T47D (cell line): ENCODE measurements around the gene STN1.
A peak's percentile ranks its signal among the peaks of the same experiment; 100 is the strongest.

ENCODE experiments used
- DNase-seq, 2 experiments: peaks; one replicate each; pipeline versions ENCODE4 v3.0.0 to v3.0.0-alpha.2; 2011 to 2012; ENCODE audit warnings: low read depth in 1 of 2, low spot score in 1 of 2
- JUND ChIP-seq: IDR thresholded peaks from 2 replicates; pipeline ENCODE4 v1.6.1; 2012; ENCODE audit warnings: low read depth
- in situ Hi-C: cut with HindIII; loops from 2 replicates; pipeline ENCODE4 v1.10.0; 2016; ENCODE audit warnings: low sequenced_read_pairs, low pct_unique_long_range_greater_than_20kb

The STN1 gene

DNA sequence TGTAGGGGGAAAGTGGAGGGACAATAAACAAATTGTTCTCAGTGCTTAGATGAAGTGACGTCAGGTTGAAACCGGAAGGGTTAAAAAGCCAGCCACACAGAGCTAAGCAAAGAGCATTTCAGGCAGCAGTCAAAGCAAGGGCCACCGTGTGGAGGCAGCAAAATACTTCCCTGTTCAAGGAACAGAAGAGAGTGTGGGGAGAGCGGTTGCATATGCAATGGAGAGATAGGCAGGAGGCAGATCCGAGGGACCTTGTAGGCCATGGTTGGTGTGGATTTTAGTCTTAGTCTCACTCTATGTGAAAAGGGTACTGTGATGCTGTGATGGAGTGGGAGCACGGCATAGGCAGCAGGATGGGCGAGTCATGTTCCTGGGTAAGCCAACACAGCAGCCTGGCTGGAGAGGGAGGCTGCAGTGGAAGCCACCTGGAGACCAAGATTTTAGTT, 3.8 kb upstream of the STN1 start:
- in situ Hi-C loops: no loop called here
- TF ChIP-seq JUND: no peak

DNA sequence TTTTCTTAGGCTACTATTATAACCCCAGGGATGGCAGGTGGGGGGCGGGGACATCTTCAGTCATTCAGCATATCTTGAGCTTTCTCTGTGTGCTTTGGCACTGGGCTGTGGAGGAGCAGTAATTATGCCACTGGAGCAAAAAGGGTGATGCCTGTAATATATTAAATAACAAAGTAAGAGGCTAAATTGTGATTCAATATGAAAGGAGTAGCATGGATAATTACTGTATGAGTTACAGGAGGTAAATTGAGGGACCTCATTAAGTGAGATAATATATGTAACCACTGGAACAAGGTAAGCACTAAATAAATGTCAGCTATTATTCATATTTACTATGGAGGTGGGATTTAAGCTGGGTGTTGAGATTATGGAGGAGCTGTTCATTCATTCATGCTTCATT, 3.3 kb upstream of the STN1 start:
- no peak for DNase-seq
- in situ Hi-C loops: no loop called here
- no peak for TF ChIP-seq JUND

More for the DNA sequence above, 3.8 kb upstream of the STN1 start:
- peak in 1 of 2 experiments; percentile 53 for DNase-seq

DNA sequence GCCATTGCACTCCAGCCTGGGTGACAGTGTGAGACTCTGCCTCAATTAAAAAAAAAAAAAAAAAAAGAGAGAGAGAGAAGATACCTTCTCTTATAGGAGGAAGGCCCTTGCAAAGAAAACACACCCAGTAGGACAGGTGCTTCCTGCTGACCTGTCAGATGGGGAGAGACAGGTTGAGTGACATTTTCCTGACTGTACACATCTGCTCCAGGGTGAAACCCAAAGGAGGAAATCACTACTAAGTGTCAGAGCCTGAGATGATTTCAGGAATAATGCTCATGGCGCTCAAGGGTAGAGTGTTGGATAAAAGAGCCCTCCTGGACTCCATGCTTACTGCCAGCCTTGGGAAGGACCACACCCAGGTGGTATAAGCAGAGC, 1.7 kb upstream of the STN1 start:
- peak in 1 of 2 experiments; percentile 66 for DNase-seq
- no peak for TF ChIP-seq JUND
- in situ Hi-C loops: no loop called here

DNA sequence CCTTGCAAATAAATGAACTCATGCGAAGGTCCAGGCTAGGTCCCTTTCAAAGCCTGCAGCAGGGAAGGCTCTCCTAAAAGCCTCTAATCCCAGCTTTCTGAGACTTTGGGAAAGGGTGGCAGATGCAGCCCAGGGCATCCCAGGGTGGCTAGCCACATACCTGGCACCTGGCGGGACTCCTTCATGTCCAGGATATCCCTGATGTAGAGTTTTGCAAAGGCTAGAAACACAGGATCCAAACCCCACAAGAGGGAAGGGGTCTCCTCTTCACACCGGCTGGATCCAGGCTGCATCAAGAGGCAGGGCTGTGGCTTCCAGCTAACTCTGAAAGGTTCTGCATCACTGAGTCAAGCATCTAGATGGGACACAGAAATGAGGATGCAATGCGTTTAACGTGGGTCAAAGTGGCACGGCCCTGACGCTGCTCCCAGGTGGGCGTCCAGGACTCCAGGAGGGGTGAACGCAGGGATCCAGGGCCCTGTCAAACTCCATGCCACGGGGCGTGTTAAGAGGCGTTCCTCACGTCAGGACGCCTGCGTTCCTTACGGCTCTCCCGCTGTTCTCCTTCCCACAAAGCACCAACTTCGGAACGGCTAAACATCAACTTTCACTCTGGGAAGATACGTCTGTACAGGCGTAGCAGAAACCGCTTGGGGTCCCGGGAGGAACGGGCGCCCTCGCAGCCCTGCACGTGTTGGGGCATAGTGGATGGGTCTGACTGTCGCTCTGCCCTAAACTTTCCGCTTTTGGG, 507 bp downstream of the STN1 start:
- in situ Hi-C loops: no loop called here
- DNase-seq: peak in 1 of 2 experiments; percentile 42
- TF ChIP-seq JUND: no peak

DNA sequence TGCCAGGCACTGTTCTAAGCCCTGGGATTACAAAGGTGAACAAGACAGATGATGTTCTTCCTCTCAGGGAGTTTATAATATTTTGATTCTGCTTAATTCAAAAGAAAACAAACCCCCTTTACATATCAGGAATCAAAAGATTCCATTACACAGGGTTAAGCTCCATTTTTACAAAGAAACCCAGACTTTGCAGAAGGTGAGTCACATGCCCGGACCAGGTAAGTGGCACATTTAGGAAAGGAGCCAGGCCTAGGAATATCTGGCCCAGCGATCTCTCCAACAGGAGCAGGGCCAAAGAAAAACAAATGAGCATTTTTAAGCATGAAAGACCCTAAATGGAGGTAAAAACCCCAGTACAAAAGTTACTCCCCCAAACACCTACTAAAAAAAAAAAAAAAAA, 1.1 kb downstream of the STN1 start:
- in situ Hi-C loops: no loop called here
- no peak for DNase-seq
- TF ChIP-seq JUND: no peak

DNA sequence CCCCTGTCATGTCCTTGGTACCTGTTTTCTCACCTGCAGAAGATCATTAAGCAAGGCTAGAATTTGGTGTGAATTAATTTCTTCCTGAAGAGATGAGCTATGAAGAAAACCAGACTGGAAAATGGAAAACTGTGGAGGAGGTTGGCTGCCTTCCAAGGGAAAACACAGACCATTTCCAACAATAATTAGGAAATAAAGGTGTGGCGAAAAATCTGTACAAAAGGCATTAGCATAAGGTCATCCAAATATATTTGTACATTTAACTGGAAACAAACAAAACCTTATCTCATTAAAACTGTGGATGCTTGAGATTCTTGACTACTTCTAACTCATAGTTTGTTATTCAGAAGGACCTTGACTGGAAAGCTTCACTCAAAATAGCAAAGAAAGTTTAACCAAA, 1.7 kb downstream of the STN1 start:
- in situ Hi-C loops: no loop called here
- DNase-seq: no peak

DNA sequence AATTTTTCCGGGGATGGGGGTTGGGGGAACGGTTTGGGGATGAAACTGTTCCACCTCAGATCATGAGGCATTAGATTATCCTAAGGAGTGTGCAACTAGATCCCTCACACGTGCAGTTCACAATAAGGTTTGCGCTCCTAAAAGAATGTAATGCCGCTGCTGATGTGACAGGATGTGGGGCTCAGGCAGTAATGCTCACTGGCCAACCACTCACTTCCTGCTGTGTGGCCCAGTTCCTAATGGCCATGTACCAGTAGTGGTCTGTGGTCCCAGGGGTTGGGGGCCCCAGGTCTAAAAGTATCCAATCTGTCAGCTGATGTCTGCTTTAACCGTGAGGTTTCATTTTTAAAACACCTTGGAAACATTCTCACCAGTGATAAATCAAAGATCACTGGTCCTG, 2.2 kb downstream of the STN1 start:
- in situ Hi-C loops: no loop called here
- TF ChIP-seq JUND: no peak
- no peak for DNase-seq

More for the DNA sequence above, 1.7 kb downstream of the STN1 start:
- TF ChIP-seq JUND: no peak

DNA sequence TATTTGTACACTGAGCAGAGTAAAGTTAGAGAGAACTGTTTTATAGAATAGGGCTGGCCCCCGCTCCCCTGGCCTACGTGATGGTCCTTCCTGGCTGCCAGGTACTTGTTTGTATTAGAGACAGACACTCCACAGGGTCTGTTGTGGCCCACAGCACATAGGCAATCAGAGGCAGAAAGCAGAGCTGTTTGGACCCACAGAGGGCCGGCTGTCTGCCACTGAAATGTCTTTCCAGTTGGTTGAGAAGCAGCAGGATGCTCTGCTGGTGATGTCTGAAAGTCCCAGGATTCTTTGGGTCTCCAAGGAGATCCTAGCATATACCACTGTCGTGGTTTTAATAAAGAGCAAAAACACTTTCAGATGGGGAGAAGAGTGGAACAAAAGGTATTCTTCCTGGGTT, 5.2 kb downstream of the STN1 start:
- no peak for TF ChIP-seq JUND
- in situ Hi-C loops: no loop called here
- DNase-seq: no peak

DNA sequence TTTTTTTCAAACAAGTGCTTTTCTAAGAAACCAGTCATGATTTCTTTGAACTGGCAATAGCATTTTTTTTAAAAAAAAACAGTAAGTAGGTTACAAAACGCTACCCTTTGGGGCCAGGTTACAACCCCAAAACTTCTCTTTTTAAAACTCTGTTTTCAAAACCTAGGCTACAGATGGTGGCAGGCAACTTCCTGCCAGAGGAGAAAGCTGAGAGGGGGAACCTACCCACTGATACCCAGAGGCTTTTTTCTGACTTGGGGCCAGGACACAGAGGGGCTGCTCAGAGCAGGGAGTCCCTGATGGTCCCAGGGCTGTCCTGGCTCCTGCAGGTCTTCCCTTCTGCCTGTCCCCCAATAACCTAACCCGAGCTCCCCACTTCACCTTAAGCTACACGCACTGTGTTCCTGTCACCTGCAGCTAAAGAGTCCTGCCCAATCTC, 6.9 kb downstream of the STN1 start:
- no peak for TF ChIP-seq JUND
- in situ Hi-C loops: no loop called here
- no peak for DNase-seq

DNA sequence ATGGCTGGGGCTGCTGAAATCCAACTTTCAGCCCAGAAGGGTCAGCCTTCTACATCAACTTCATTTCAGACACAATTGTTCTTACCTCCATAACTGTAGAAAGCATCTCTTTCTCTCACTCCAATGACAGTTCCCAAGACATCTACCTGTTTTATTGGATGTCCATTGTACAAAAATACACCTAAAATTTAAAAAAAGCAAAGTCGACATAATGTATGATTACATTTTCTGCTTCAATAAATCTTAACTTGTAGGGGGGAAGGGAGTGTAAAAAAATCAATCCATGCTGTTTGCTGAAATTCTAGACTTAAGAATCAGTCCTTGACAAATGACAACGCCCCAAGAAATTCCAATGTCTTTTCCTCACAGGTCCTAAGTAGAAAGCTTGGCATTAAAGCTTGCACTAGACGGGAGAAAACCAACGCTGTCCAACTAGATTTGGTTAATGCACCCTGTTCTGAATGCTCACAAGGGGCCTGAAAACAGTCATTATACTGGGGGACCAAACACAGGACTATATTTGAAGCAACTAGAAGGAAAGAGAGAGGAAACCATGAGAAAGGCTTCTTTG, 7.5 kb downstream of the STN1 start:
- no peak for TF ChIP-seq JUND
- no peak for DNase-seq
- in situ Hi-C loops: no loop called here

DNA sequence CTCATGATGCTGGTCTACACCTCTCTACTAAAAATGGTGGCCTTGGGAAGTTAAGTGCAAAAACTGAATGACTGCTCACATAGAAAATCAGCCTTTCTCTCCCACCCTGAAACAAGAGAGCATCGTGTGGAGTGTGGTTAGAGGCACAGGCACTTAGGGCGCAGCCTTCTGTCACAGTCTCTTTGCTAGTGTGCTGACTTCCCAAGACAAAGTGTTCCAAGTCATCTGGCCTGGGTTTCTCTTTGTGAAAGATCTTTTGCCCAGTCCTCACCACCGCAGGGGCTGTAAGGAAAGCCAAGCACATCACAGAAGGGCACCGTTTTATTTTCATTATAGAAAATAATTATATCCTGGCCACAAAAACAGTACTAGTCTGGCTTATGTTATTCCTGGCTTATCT, 12.5 kb downstream of the STN1 start:
- in situ Hi-C loops: no loop called here
- TF ChIP-seq JUND: no peak
- DNase-seq: no peak

DNA sequence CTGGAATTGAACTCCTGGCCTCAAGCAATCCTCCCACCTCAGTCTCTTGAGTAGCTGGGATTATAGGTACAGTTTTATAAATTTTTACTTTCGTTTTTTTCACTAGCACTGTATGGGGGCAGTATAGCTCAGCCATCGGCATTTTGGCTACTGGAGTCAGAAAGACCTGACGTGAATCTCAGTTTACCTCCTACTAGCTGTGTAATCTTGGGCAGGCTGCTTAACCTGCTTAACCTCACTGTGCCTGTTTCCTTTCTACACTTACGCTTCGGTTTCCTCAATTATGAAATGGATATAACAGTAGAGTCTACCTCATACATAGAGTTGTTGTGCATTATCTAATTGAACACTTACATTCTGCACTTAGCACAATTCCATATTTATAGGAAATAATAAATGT, 16.7 kb downstream of the STN1 start:
- no peak for TF ChIP-seq JUND
- in situ Hi-C loops: no loop called here
- DNase-seq: no peak

DNA sequence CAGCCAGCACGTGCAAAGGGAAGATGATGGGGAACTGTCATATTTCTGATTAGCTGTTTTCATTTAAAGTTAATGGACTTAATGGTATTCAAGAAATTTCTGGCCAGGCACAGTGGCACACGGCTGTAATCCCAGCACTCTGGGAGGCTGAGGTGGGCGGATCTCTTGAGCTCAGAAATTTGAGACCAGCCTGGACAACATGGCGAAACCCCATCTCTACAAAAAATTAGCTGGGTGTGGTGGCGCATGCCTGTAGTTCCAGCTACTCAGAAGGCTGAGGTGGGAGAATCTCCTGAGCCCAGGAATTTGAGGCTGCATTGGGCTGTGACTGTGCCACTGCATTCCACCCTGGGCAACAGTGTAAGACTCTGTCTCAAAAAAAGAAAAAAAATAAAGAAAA, 18.7 kb downstream of the STN1 start:
- in situ Hi-C loops: no loop called here
- TF ChIP-seq JUND: no peak

More for the DNA sequence above, 18.7 kb downstream of the STN1 start:
- no peak for DNase-seq
